Fibroblast of pulmonary artery (primary cell): ENCODE measurements around the gene RIBC2.

Experiments
- DNase-seq: peaks from one replicate; pipeline ENCODE4 v3.0.0-alpha.2; 2010; ENCODE audit warnings: low read depth
- H3K4me3 ChIP-seq: replicated peaks from 2 replicates; pipeline ENCODE4 v1.5.1; 2011; ENCODE audit warnings: low read depth, mild to moderate bottlenecking, control low read depth, low read length, moderate library complexity
- CTCF ChIP-seq: IDR thresholded peaks from 2 replicates; pipeline ENCODE4 v1.5.1; 2011; ENCODE audit warnings: mild to moderate bottlenecking, control low read depth, low read length, inconsistent platforms; ENCODE audit errors: missing control alignments

RIBC2 gene

GRCh38 chr22:45454275-45454674 is 40.8 kb downstream of the RIBC2 start:
- TF ChIP-seq CTCF, result no peak
- no peak overlapping the region for H3K4me3 ChIP-seq
- DNase-seq, result no peak

GRCh38 chr22:45455212-45455611 is 41.7 kb downstream of the RIBC2 start:
- DNase-seq, result no peak
- TF ChIP-seq CTCF, result no peak
- H3K4me3 ChIP-seq, result no peak overlapping the region

GRCh38 chr22:45455621-45456020 is 42.1 kb downstream of the RIBC2 start:
- DNase-seq, result no peak
- no peak for TF ChIP-seq CTCF
- H3K4me3 ChIP-seq, result no peak overlapping the region

- DNase-seq, result no peak
- TF ChIP-seq CTCF, result no peak
These were observed 43.3 kb downstream of the RIBC2 start for GRCh38 chr22:45456811-45457210.

GRCh38 chr22:45458532-45458931 is 45.0 kb downstream of the RIBC2 start:
- no peak for DNase-seq
- TF ChIP-seq CTCF, result no peak
- H3K4me3 ChIP-seq, result no peak overlapping the region

More at GRCh38 chr22:45456811-45457210, 43.3 kb downstream of the RIBC2 start:
- H3K4me3 ChIP-seq, result no peak overlapping the region

- no peak for DNase-seq
- no peak for TF ChIP-seq CTCF
- H3K4me3 ChIP-seq, result no peak overlapping the region
These were observed 45.7 kb downstream of the RIBC2 start for GRCh38 chr22:45459235-45459634.

GRCh38 chr22:45460288-45461109 is 47.0 kb downstream of the RIBC2 start:
- TF ChIP-seq CTCF, result no peak
- peak; percentile 65 for DNase-seq
- H3K4me3 ChIP-seq, result no peak overlapping the region
